PC-3 (cell line): ENCODE results near the gene FCSK. TPM values are rescaled to one million over a fixed set of nuclear protein-coding genes. Genes with fewer than 3 reads are reported as not detected.

Experiments used
- ATAC-seq: fragments of 200-7000 bp; cut with Tn5 transposase; 2 replicates; pipeline ENCODE4 v1.9.1; 2020; ENCODE audit warnings: mild to moderate bottlenecking, moderate library complexity
- BruUV-seq: library from RNA; stranded (reverse); fragments of 400-500 nt; replicated peaks from 2 replicates; lab custom pipeline; 2021; lab: Mats Ljungman, UMichigan
- CTCF ChIA-PET: fragments of 300-600 bp; sonication (Branson Sonifier 250); formaldehyde crosslinking; loops from one replicate; lab custom pipeline; 2022; ENCODE audit warnings: antibody characterized with exemption; lab: Charles Lee
- POLR2A ChIA-PET: fragments of 300-600 bp; sonication (Branson Sonifier 250); formaldehyde crosslinking; loops from one replicate; lab custom pipeline; 2022; ENCODE audit warnings: antibody characterized with exemption; ENCODE audit not compliant: unreplicated experiment; lab: Charles Lee
- DNase-seq: peaks from one replicate; pipeline ENCODE4 v3.0.0-alpha.2; 2015
- H2AFZ ChIP-seq: fragments of 300-600 bp; sonication (generic); 2 replicates; pipeline ENCODE4 v1.6.0; 2016; ENCODE audit warnings: antibody characterized with exemption, low read length
- H3F3A ChIP-seq: fragments of 300-600 bp; sonication (generic); one replicate; pipeline ENCODE4 v1.6.0; 2017; ENCODE audit warnings: antibody characterized with exemption, low read length, control low read depth, mild to moderate bottlenecking; ENCODE audit not compliant: unreplicated experiment
- H3K27ac ChIP-seq: fragments of 300-600 bp; sonication (generic); 2 replicates; pipeline ENCODE4 v1.5.1; 2016; ENCODE audit warnings: mild to moderate bottlenecking, low read length
- H3K27me3 ChIP-seq: fragments of 300-600 bp; sonication (generic); 2 replicates; pipeline ENCODE4 v1.6.1; 2016; ENCODE audit warnings: low read length, mixed read lengths
- H3K36me3 ChIP-seq: fragments of 300-600 bp; sonication (generic); 2 replicates; pipeline ENCODE4 v1.6.1; 2016; ENCODE audit warnings: low read depth, mixed run types, low read length, mixed read lengths
- H3K4me1 ChIP-seq: fragments of 300-600 bp; sonication (generic); 2 replicates; pipeline ENCODE4 v1.5.1; 2016; ENCODE audit warnings: low read length; ENCODE audit not compliant: insufficient read depth
- H3K4me2 ChIP-seq: fragments of 300-600 bp; sonication (generic); 2 replicates; pipeline ENCODE4 v1.6.0; 2016; ENCODE audit warnings: low read length
- H3K4me3 ChIP-seq: fragments of 300-600 bp; sonication (generic); 2 replicates; pipeline ENCODE4 v1.5.1; 2016; ENCODE audit warnings: mild to moderate bottlenecking, low read length, mixed read lengths
- H3K79me2 ChIP-seq: fragments of 300-600 bp; sonication (generic); 2 replicates; pipeline ENCODE4 v1.6.1; 2017; ENCODE audit warnings: low read length, mixed read lengths
- H3K9ac ChIP-seq: fragments of 300-600 bp; sonication (generic); 2 replicates; pipeline ENCODE4 v1.6.0; 2016; ENCODE audit warnings: mild to moderate bottlenecking, low read length
- H3K9me2 ChIP-seq: fragments of 300-600 bp; sonication (generic); replicated peaks from 2 replicates; pipeline ENCODE4 v1.6.1; 2016; ENCODE audit warnings: mixed run types, low read length, mixed read lengths
- H3K9me3 ChIP-seq: fragments of 300-600 bp; sonication (generic); 2 replicates; pipeline ENCODE4 v1.6.1; 2016; ENCODE audit warnings: low read length, mixed read lengths
- H4K20me1 ChIP-seq: fragments of 300-600 bp; sonication (generic); 2 replicates; pipeline ENCODE4 v1.6.1; 2016; ENCODE audit warnings: low read length, mixed read lengths
- CTCF ChIP-seq: fragments of 300-600 bp; sonication (generic); conservative IDR thresholded peaks from 2 replicates; pipeline ENCODE4 v1.5.1; 2017; ENCODE audit warnings: antibody characterized with exemption, low read depth, mild to moderate bottlenecking, low read length
- EZH2 ChIP-seq: fragments of 300-600 bp; sonication (generic); IDR thresholded peaks from one replicate; pipeline ENCODE4 v1.6.1; 2017; ENCODE audit warnings: antibody characterized with exemption, mild to moderate bottlenecking, low read length; ENCODE audit not compliant: unreplicated experiment
- EZH2phosphoT487 ChIP-seq: fragments of 300-600 bp; sonication (generic); IDR thresholded peaks from 2 replicates; pipeline ENCODE4 v1.6.1; 2018; ENCODE audit warnings: mild to moderate bottlenecking, antibody characterized with exemption, low read length, borderline replicate concordance
- intact Hi-C: fragments of 100-400 bp; cut with micrococcal nuclease; formaldehyde crosslinking; loops from 2 replicates; pipeline ENCODE4 v1.9.0; 2023
- total RNA-seq: library from RNA; depleted of rRNA; stranded (reverse); fragments of >200 nt; gene quantifications from 2 replicates; pipeline ENCODE4 v1.2.3, GENCODE V29; 2014

FCSK gene
- total RNA-seq, 1 experiment from 2014 or later = 11.7 TPM

DNA sequence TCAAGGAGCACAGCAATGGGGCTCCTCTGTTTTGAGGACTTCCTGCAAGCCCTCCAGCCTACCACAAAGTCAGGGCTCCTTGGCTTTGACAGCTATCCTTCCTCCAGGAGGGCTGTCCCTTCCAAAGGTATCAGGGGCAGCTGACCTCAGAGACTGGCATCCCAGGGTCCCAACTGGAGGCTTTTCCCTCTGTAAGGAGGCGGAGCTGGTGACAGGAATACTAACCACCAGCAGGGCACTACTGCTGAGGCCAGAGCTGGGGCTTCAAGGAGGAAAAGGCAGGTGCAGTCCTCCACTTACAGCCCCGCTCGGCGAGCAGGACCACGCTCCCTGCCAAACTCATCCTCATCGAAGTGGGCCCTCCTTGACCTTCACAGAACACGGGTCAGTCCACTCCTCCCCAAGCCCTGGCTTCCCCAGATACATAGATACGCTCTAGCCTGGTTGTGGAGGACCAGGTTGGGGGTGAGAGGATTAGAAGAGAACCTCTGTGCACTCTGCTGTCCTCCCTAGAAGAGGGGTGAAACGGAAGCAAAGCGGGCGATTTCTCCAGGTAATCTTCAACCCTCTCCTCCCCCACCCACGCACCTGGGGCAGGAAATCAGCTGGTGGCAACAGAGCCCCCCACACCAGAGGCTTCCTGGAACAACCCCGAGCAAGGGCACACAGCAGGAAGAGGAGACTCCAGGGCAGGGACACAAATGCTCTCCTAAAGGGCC is 36.0 kb upstream of the FCSK start:
- Histone ChIP-seq H4K20me1 (no peaks in the 10 kb centered on the region), H3K9me3 (no peaks in the 10 kb centered on the region), H3K36me3 (no peaks in the 10 kb centered on the region), H3F3A (no peaks in the 10 kb centered on the region), H3K4me3 (no peak overlapping the region), H3K27ac (no peak overlapping the region), H3K79me2 (no peaks in the 10 kb centered on the region), H2AFZ (no peak overlapping the region), H3K9me2 (no peaks in the 10 kb centered on the region), H3K4me2 (no peak overlapping the region), H3K9ac (no peak overlapping the region), H3K27me3 (no peaks in the 10 kb centered on the region), H3K4me1 (no peaks in the 10 kb centered on the region)
- ATAC-seq (no peak), DNase-seq (no peak)
- TF ChIP-seq EZH2phosphoT487 (no peak), CTCF (no peak), EZH2 (no peak)
- CTCF ChIA-PET = interaction anchor here (0.5 kb wide), 1 partner anchor 23 kb away, joined by 3 read pairs; no protein-coding TSS in a partner anchor
- intact Hi-C loops = no loop called here
- no TSS peak for BruUV-seq
- POLR2A ChIA-PET = no interaction called here

DNA sequence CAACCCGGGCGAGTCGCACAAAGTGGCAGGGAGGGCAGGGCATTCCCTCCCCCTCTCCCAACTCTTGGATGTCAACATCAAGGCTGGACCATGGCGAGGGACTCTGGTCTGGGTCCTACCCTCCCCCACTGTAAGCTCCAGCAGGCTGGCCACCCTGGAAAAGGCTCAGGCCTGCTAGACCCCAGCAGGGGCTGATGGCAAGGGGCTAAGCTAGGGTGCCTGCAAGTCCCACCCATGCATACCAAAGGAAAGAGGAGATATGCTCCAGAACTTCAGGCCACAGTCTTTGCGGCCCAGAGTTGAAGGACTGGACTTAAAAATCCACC is 35.4 kb upstream of the FCSK start:
- Histone ChIP-seq H3K9me3 (no peaks in the 10 kb centered on the region), H3K27ac (no peak overlapping the region), H3K4me1 (no peaks in the 10 kb centered on the region), H3K27me3 (no peaks in the 10 kb centered on the region), H4K20me1 (no peaks in the 10 kb centered on the region), H3F3A (no peaks in the 10 kb centered on the region), H3K9me2 (no peaks in the 10 kb centered on the region), H3K79me2 (no peaks in the 10 kb centered on the region), H3K4me2 (no peak overlapping the region), H2AFZ (no peak overlapping the region), H3K4me3 (no peak overlapping the region), H3K9ac (no peak overlapping the region), H3K36me3 (no peaks in the 10 kb centered on the region)
- no TSS peak for BruUV-seq
- DNase-seq (no peak), ATAC-seq (no peak)
- POLR2A ChIA-PET = no interaction called here
- intact Hi-C loops = no loop called here
- TF ChIP-seq CTCF (no peak), EZH2 (no peak), EZH2phosphoT487 (no peak)
- CTCF ChIA-PET = interaction anchor here (0.5 kb wide), 1 partner anchor 23 kb away, joined by 3 read pairs; no protein-coding TSS in a partner anchor
